Measurements from ENCODE around the gene GPC5. TPM values are rescaled to one million over a fixed set of nuclear protein-coding genes. Genes with fewer than 3 reads are reported as not detected.

The GPC5 gene
- total and polyA plus RNA-seq, 2 of the 8 experiments (the other 6 are each of a cell fraction or from before 2014, with no cell fraction given), result 0.20 to 0.39 TPM

- TF ChIP-seq, protein P1, sequence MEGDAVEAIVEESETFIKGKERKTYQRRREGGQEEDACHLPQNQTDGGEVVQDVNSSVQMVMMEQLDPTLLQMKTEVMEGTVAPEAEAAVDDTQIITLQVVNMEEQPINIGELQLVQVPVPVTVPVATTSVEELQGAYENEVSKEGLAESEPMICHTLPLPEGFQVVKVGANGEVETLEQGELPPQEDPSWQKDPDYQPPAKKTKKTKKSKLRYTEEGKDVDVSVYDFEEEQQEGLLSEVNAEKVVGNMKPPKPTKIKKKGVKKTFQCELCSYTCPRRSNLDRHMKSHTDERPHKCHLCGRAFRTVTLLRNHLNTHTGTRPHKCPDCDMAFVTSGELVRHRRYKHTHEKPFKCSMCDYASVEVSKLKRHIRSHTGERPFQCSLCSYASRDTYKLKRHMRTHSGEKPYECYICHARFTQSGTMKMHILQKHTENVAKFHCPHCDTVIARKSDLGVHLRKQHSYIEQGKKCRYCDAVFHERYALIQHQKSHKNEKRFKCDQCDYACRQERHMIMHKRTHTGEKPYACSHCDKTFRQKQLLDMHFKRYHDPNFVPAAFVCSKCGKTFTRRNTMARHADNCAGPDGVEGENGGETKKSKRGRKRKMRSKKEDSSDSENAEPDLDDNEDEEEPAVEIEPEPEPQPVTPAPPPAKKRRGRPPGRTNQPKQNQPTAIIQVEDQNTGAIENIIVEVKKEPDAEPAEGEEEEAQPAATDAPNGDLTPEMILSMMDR (IDR thresholded peaks at IDR 0.05; ENCODE audit: control extremely low read depth in 1 of 3, insufficient read depth in 1 of 3, low read depth in 1 of 3, low read length in 3 of 3), result no peak
Measured at GRCh38 chr13:92136449-92137155, 738.2 kb downstream of the GPC5 start (continued).

Measured in H1 (cell line).